ENCODE measurements around the gene GGCX. TPM values are rescaled to one million over a fixed set of nuclear protein-coding genes. Genes with fewer than 3 reads are reported as not detected.

GGCX gene
- total and polyA plus RNA-seq, 9 of the 15 experiments (the other 6 are each of a cell fraction or from before 2014, with no cell fraction given): 14.4 to 47.1 (median 28.1) TPM

DNA sequence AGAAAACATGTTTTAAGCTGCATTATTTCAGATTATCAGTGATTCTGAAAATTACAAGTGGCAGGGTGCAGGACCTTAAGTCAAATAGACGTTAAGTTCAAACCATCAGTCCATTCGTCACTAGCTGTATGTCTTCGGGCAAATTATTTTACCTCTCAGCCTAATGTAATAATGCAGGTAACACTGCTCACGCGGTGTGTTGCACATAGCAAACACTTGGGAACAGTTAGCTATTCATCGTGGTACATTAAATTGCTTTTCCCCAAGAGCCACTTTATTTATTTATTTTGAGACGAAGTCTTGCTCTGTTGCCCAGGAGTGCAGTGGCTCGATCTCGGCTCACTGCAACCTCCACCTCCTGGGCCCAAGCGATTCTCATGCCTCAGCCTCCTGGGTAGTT, 12.2 kb downstream of the GGCX start (continued):
- TF ChIP-seq PHF20 (IDR thresholded peaks at IDR 0.05; ENCODE audit: partially characterized antibody): no peak
- TF ChIP-seq, protein P1, sequence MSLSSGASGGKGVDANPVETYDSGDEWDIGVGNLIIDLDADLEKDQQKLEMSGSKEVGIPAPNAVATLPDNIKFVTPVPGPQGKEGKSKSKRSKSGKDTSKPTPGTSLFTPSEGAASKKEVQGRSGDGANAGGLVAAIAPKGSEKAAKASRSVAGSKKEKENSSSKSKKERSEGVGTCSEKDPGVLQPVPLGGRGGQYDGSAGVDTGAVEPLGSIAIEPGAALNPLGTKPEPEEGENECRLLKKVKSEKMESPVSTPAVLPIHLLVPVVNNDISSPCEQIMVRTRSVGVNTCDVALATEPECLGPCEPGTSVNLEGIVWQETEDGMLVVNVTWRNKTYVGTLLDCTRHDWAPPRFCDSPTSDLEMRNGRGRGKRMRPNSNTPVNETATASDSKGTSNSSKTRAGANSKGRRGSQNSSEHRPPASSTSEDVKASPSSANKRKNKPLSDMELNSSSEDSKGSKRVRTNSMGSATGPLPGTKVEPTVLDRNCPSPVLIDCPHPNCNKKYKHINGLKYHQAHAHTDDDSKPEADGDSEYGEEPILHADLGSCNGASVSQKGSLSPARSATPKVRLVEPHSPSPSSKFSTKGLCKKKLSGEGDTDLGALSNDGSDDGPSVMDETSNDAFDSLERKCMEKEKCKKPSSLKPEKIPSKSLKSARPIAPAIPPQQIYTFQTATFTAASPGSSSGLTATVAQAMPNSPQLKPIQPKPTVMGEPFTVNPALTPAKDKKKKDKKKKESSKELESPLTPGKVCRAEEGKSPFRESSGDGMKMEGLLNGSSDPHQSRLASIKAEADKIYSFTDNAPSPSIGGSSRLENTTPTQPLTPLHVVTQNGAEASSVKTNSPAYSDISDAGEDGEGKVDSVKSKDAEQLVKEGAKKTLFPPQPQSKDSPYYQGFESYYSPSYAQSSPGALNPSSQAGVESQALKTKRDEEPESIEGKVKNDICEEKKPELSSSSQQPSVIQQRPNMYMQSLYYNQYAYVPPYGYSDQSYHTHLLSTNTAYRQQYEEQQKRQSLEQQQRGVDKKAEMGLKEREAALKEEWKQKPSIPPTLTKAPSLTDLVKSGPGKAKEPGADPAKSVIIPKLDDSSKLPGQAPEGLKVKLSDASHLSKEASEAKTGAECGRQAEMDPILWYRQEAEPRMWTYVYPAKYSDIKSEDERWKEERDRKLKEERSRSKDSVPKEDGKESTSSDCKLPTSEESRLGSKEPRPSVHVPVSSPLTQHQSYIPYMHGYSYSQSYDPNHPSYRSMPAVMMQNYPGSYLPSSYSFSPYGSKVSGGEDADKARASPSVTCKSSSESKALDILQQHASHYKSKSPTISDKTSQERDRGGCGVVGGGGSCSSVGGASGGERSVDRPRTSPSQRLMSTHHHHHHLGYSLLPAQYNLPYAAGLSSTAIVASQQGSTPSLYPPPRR (CRISPR knock-in tag; IDR thresholded peaks at IDR 0.05; ENCODE audit: borderline replicate concordance): no peak
- no peak for TF ChIP-seq RBM15 (IDR thresholded peaks at IDR 0.05; ENCODE audit: insufficient read depth, low read length)

DNA sequence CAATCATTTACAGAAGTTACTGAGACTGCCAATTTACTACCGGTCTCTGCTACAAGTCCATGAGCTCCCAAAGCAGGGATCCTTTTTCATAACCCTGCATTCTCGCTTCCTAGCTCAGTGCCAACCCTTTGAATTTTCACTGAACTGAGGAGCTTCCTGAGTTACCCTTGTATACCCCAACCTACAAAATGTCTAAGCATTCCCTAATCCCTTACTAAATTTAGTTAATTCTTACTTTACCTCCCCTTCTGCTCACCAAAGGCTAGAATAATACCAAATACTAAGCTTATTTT, 12.7 kb downstream of the GGCX start:
- H3K4me3 ChIP-seq: no peak overlapping the region
- no peaks in the 10 kb centered on the region for H3K9me3 ChIP-seq (replicated peaks; ENCODE audit: control insufficient read depth, insufficient read depth, low read depth, low read length)
- FAIRE-seq (no peak), ATAC-seq (no peak), DNase-seq (ENCODE audit: extremely low read depth in 1 of 4, low spot score in 3 of 4) (no peak)
- H3K36me3 ChIP-seq (ENCODE audit: control insufficient read depth, insufficient read depth, low read length): peaks cover 71% of the 10 kb centered on the region
- no peaks in the 10 kb centered on the region; a peak in 1 of 5 replicates for H3K4me1 ChIP-seq (replicated peaks in 1 of 2; ENCODE audit: control insufficient read depth in 2 of 2, insufficient read depth in 2 of 2, low read length in 2 of 2)
- 64% methylated on average over 2 of the region's 2 CpGs for WGBS (ENCODE audit: insufficient coverage, low coverage, missing lambda C conversion rate)
- no peak overlapping the region for H3K4me2 ChIP-seq (ENCODE audit: insufficient read depth, low read length)
- H4K20me1 ChIP-seq (replicated peaks; ENCODE audit: control insufficient read depth, insufficient read depth, low read length): peaks cover 6% of the 10 kb centered on the region
- in situ Hi-C loops (cut with MboI) (no loop called here), intact Hi-C loops (cut with micrococcal nuclease) (no loop called here)
- POLR2A ChIA-PET: interaction anchor here (0.6 to 24.3 kb wide), 20 partner anchors 3 to 221 kb away, joined by 3 to 1576 read pairs (median 5); partner anchors contain the start of genes CAPG, ELMOD3, GGCX and MAT2A
- H3K27me3 ChIP-seq (ENCODE audit: control insufficient read depth in 2 of 2, insufficient read depth in 2 of 2, low read length in 2 of 2): no peaks in the 10 kb centered on the region
- no peak overlapping the region for H3K9ac ChIP-seq (ENCODE audit: insufficient read depth in 1 of 2, low read depth in 2 of 2, low read length in 2 of 2)
- no peak overlapping the region for H3K27ac ChIP-seq (ENCODE audit: extremely low read depth, low read depth, low read length)
- 0 out of 3 replicates have a peak, but pooled peaks cover 2% of the 10 kb centered on the region for H3K79me2 ChIP-seq (ENCODE audit: control insufficient read depth, insufficient read depth, low read length)
- no TSS peak for BruUV-seq (replicated peaks)
- H3K9me1 ChIP-seq (ENCODE audit: control insufficient read depth, insufficient read depth, low read length): no peaks in the 10 kb centered on the region
- CTCF ChIA-PET (ENCODE audit: low intra/inter-chr PET ratio): no interaction called here
- no peak overlapping the region for H2AFZ ChIP-seq (ENCODE audit: low read depth, low read length)
- TF ChIP-seq, protein P2, sequence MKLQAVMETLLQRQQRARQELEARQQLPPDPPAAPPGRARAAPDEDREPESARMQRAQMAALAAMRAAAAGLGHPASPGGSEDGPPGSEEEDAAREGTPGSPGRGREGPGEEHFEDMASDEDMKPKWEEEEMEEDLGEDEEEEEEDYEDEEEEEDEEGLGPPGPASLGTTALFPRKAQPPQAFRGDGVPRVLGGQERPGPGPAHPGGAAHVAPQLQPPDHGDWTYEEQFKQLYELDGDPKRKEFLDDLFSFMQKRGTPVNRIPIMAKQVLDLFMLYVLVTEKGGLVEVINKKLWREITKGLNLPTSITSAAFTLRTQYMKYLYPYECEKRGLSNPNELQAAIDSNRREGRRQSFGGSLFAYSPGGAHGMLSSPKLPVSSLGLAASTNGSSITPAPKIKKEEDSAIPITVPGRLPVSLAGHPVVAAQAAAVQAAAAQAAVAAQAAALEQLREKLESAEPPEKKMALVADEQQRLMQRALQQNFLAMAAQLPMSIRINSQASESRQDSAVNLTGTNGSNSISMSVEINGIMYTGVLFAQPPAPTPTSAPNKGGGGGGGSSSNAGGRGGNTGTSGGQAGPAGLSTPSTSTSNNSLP (IDR thresholded peaks at IDR 0.05; ENCODE audit: borderline replicate concordance, low read depth, low read length): no peak
- TF ChIP-seq, protein P3, sequence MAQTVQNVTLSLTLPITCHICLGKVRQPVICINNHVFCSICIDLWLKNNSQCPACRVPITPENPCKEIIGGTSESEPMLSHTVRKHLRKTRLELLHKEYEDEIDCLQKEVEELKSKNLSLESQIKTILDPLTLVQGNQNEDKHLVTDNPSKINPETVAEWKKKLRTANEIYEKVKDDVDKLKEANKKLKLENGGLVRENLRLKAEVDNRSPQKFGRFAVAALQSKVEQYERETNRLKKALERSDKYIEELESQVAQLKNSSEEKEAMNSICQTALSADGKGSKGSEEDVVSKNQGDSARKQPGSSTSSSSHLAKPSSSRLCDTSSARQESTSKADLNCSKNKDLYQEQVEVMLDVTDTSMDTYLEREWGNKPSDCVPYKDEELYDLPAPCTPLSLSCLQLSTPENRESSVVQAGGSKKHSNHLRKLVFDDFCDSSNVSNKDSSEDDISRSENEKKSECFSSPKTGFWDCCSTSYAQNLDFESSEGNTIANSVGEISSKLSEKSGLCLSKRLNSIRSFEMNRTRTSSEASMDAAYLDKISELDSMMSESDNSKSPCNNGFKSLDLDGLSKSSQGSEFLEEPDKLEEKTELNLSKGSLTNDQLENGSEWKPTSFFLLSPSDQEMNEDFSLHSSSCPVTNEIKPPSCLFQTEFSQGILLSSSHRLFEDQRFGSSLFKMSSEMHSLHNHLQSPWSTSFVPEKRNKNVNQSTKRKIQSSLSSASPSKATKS (CRISPR knock-in tag; IDR thresholded peaks at IDR 0.05): no peak
- TF ChIP-seq MEIS2 (IDR thresholded peaks at IDR 0.05; ENCODE audit: partially characterized antibody) (no peak), PTBP1 (IDR thresholded peaks at IDR 0.05; ENCODE audit: low read depth, low read length) (no peak), ZC3H11A (IDR thresholded peaks at IDR 0.05; ENCODE audit: low read depth, low read length) (no peak), BRD4 (IDR thresholded peaks at IDR 0.05) (no peak)

All from K562 (cell line).